NB4 (cell line): ENCODE data around the gene GPR39.

Experiments
- DNase-seq: peaks from one replicate; pipeline ENCODE4 v3.0.0; 2010; ENCODE audit warnings: low read depth
- H3K4me3 ChIP-seq: one replicate; pipeline ENCODE4 v1.5.1; 2011; ENCODE audit warnings: mild to moderate bottlenecking, low read depth, low read length, moderate library complexity
- MAX ChIP-seq: IDR thresholded peaks from 2 replicates; pipeline ENCODE4 v1.6.1; 2011; ENCODE audit warnings: low read depth, low read length
- MYC ChIP-seq: IDR thresholded peaks from 2 replicates; pipeline ENCODE4 v1.6.1; 2011; ENCODE audit warnings: low read depth, low read length
- POLR2A ChIP-seq: IDR thresholded peaks from 2 replicates; pipeline ENCODE4 v1.6.1; 2011; ENCODE audit warnings: mild to moderate bottlenecking; ENCODE audit not compliant: insufficient read length; ENCODE audit errors: extremely low read depth
- TF ChIP-seq, protein P1 (sequence below): IDR thresholded peaks from one replicate; pipeline ENCODE4 v1.5.1; 2012; ENCODE audit warnings: low read depth, low read length

GPR39 gene

DNA sequence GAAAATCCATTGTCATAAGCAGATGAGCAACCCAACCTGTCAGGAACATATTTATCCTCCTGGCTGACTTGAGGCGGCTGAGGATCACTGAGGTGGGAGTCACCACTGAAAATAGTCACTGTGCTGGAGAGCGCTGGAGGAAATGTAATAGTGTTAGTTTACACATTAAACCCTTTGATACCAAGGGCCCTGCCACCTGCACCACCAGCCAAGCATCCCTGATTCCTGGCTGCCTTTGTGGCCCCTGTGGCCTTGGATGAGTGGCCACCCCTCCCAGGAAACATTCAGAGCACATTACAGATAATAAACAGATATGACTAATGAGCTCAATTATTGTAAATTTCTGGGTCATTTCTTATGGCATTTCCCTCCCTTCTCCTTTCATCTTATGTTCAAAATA is 147.5 kb downstream of the GPR39 start:
- no peak for DNase-seq
- TF ChIP-seq MAX, result no peak
- TF ChIP-seq, protein P1, sequence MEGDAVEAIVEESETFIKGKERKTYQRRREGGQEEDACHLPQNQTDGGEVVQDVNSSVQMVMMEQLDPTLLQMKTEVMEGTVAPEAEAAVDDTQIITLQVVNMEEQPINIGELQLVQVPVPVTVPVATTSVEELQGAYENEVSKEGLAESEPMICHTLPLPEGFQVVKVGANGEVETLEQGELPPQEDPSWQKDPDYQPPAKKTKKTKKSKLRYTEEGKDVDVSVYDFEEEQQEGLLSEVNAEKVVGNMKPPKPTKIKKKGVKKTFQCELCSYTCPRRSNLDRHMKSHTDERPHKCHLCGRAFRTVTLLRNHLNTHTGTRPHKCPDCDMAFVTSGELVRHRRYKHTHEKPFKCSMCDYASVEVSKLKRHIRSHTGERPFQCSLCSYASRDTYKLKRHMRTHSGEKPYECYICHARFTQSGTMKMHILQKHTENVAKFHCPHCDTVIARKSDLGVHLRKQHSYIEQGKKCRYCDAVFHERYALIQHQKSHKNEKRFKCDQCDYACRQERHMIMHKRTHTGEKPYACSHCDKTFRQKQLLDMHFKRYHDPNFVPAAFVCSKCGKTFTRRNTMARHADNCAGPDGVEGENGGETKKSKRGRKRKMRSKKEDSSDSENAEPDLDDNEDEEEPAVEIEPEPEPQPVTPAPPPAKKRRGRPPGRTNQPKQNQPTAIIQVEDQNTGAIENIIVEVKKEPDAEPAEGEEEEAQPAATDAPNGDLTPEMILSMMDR, result no peak
- no peak for TF ChIP-seq MYC
- no peak for TF ChIP-seq POLR2A
- H3K4me3 ChIP-seq, result no peak overlapping the region

GRCh38 chr2:132566379-132566778 is 149.8 kb downstream of the GPR39 start:
- TF ChIP-seq, protein P1, result no peak
- no peak for TF ChIP-seq POLR2A
- TF ChIP-seq MAX, result no peak
- no peak for TF ChIP-seq MYC
- H3K4me3 ChIP-seq, result no peak overlapping the region
- no peak for DNase-seq

- no peak overlapping the region for H3K4me3 ChIP-seq
- TF ChIP-seq, protein P1, result no peak
- TF ChIP-seq POLR2A (no peak), MYC (no peak), MAX (no peak)
- DNase-seq, result no peak
Observed at GRCh38 chr2:132567682-132568081, 151.1 kb downstream of the GPR39 start.

DNA sequence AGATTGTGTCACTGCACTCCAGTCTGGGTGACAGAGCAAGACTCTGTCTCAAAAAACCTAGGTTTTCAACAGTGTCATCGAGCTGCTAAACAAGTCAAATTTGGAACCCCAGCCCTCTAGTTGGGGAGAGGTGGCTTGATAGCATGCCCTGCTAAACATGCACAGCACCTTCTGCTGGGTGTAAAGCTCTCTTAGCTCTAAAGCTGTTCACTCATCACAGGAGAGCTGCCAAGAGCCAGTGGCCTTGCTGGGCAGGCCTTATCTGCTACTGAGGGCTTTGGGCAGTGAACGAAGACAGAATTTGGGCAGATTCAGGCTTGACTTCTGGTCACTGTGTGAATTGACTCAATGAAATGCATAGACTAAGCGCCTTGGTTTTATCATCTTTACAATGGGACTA is 152.1 kb downstream of the GPR39 start:
- H3K4me3 ChIP-seq, result no peak overlapping the region
- TF ChIP-seq, protein P1, result no peak
- TF ChIP-seq POLR2A, result no peak
- no peak for TF ChIP-seq MAX
- no peak for TF ChIP-seq MYC
- DNase-seq, result no peak

- H3K4me3 ChIP-seq, result no peak overlapping the region
- TF ChIP-seq, protein P1, result no peak
- TF ChIP-seq MAX, result no peak
- TF ChIP-seq POLR2A, result no peak
- no peak for TF ChIP-seq MYC
- DNase-seq, result no peak
Observed at GRCh38 chr2:132573444-132574007, 156.9 kb downstream of the GPR39 start.

- no peak for TF ChIP-seq MYC
- TF ChIP-seq, protein P1, result no peak
- TF ChIP-seq POLR2A, result no peak
- no peak for TF ChIP-seq MAX
- peak; percentile 81 for DNase-seq
- no peak overlapping the region for H3K4me3 ChIP-seq
Observed at GRCh38 chr2:132577686-132578085, 161.1 kb downstream of the GPR39 start.
